ENCODE results near the gene RGS7BP.

The RGS7BP gene

DNA sequence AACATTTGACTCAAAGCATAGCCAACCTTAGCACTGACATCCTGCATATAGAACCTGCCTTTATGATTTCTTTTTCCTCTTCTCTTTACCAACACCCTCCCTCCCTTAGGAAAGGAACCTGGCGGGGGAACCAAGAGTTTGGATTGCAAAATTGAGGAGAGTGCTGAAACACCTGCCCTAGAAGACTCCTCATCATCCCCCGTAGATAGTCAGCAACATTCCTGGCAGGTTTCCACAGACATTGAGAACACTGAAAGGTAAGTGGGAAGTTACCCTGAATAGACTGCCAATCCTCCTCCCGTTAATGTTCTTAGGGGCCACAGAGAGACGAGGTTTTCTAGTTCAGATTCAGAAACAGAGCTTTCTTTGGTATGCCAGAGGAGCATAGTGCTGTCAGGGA is 88.8 kb downstream of the RGS7BP start:
- TF ChIP-seq, protein P1, sequence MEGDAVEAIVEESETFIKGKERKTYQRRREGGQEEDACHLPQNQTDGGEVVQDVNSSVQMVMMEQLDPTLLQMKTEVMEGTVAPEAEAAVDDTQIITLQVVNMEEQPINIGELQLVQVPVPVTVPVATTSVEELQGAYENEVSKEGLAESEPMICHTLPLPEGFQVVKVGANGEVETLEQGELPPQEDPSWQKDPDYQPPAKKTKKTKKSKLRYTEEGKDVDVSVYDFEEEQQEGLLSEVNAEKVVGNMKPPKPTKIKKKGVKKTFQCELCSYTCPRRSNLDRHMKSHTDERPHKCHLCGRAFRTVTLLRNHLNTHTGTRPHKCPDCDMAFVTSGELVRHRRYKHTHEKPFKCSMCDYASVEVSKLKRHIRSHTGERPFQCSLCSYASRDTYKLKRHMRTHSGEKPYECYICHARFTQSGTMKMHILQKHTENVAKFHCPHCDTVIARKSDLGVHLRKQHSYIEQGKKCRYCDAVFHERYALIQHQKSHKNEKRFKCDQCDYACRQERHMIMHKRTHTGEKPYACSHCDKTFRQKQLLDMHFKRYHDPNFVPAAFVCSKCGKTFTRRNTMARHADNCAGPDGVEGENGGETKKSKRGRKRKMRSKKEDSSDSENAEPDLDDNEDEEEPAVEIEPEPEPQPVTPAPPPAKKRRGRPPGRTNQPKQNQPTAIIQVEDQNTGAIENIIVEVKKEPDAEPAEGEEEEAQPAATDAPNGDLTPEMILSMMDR (IDR thresholded peaks at IDR 0.05; ENCODE audit: low read depth, low read length) = no peak
- TF ChIP-seq EZH2phosphoT487 (IDR thresholded peaks at IDR 0.05; ENCODE audit: low read depth) = no peak
- Histone ChIP-seq H3K4me2 (ENCODE audit: low read length) (no peak overlapping the region), H3K79me2 (ENCODE audit: low read length) (no peaks in the 10 kb centered on the region), H3K9me3 (ENCODE audit: insufficient read depth, low read length) (no peaks in the 10 kb centered on the region), H3K36me3 (replicated peaks; ENCODE audit: low read depth, low read length) (no peaks in the 10 kb centered on the region), H3K27me3 (ENCODE audit: low read depth, low read length) (no peaks in the 10 kb centered on the region), H3K27ac (ENCODE audit: low read length) (no peak overlapping the region), H2AFZ (ENCODE audit: low read depth, low read length) (no peak overlapping the region), H4K20me1 (ENCODE audit: insufficient read depth, low read length) (no peaks in the 10 kb centered on the region), H3K4me1 (ENCODE audit: low read length) (no peaks in the 10 kb centered on the region), H3K4me3 (ENCODE audit: low read length) (no peak overlapping the region), H3K9ac (ENCODE audit: low read length) (no peak overlapping the region)

- H2AFZ ChIP-seq (ENCODE audit: low read depth, low read length) = no peak overlapping the region
- H4K20me1 ChIP-seq (ENCODE audit: insufficient read depth, low read length) = no peaks in the 10 kb centered on the region
- H3K27ac ChIP-seq (ENCODE audit: low read length) = no peak overlapping the region
- no peak overlapping the region for H3K9ac ChIP-seq (ENCODE audit: low read length)
- H3K4me2 ChIP-seq (ENCODE audit: low read length) = no peak overlapping the region
- H3K4me1 ChIP-seq (ENCODE audit: low read length) = no peaks in the 10 kb centered on the region
- H3K9me3 ChIP-seq (ENCODE audit: insufficient read depth, low read length) = no peaks in the 10 kb centered on the region
- H3K4me3 ChIP-seq (ENCODE audit: low read length) = no peak overlapping the region
- H3K27me3 ChIP-seq (ENCODE audit: low read depth, low read length) = no peaks in the 10 kb centered on the region
- H3K36me3 ChIP-seq (replicated peaks; ENCODE audit: low read depth, low read length) = no peaks in the 10 kb centered on the region
- H3K79me2 ChIP-seq (ENCODE audit: low read length) = no peaks in the 10 kb centered on the region
- TF ChIP-seq EZH2phosphoT487 (IDR thresholded peaks at IDR 0.05; ENCODE audit: low read depth) = no peak
- TF ChIP-seq, protein P1 (IDR thresholded peaks at IDR 0.05; ENCODE audit: low read depth, low read length) = peak; percentile 29; the same call in 1 of the 2 replicates
These were observed 89.4 kb downstream of the RGS7BP start for GRCh38 chr5:64595031-64595855.

GRCh38 chr5:64599226-64599625 is 93.4 kb downstream of the RGS7BP start:
- Histone ChIP-seq H3K36me3 (replicated peaks; ENCODE audit: low read depth, low read length) (no peaks in the 10 kb centered on the region), H3K4me1 (ENCODE audit: low read length) (no peaks in the 10 kb centered on the region), H3K27me3 (ENCODE audit: low read depth, low read length) (no peaks in the 10 kb centered on the region), H3K9me3 (ENCODE audit: insufficient read depth, low read length) (no peaks in the 10 kb centered on the region), H3K79me2 (ENCODE audit: low read length) (no peaks in the 10 kb centered on the region), H3K4me3 (ENCODE audit: low read length) (no peak overlapping the region), H3K27ac (ENCODE audit: low read length) (no peak overlapping the region), H3K4me2 (ENCODE audit: low read length) (no peak overlapping the region), H3K9ac (ENCODE audit: low read length) (no peak overlapping the region), H2AFZ (ENCODE audit: low read depth, low read length) (no peak overlapping the region), H4K20me1 (ENCODE audit: insufficient read depth, low read length) (no peaks in the 10 kb centered on the region)
- no peak for TF ChIP-seq EZH2phosphoT487 (IDR thresholded peaks at IDR 0.05; ENCODE audit: low read depth)
- TF ChIP-seq, protein P1 (IDR thresholded peaks at IDR 0.05; ENCODE audit: low read depth, low read length) = no peak

GRCh38 chr5:64603676-64604075 is 97.9 kb downstream of the RGS7BP start:
- H3K27ac ChIP-seq (ENCODE audit: low read length) = no peak overlapping the region
- H3K9me3 ChIP-seq (ENCODE audit: insufficient read depth, low read length) = no peaks in the 10 kb centered on the region
- TF ChIP-seq, protein P1 (IDR thresholded peaks at IDR 0.05; ENCODE audit: low read depth, low read length) = no peak
- no peak for TF ChIP-seq EZH2phosphoT487 (IDR thresholded peaks at IDR 0.05; ENCODE audit: low read depth)
- no peak overlapping the region for H3K9ac ChIP-seq (ENCODE audit: low read length)
- H4K20me1 ChIP-seq (ENCODE audit: insufficient read depth, low read length) = no peaks in the 10 kb centered on the region
- H3K79me2 ChIP-seq (ENCODE audit: low read length) = no peaks in the 10 kb centered on the region
- no peak overlapping the region for H2AFZ ChIP-seq (ENCODE audit: low read depth, low read length)
- H3K4me3 ChIP-seq (ENCODE audit: low read length) = no peak overlapping the region
- no peaks in the 10 kb centered on the region for H3K36me3 ChIP-seq (replicated peaks; ENCODE audit: low read depth, low read length)
- H3K27me3 ChIP-seq (ENCODE audit: low read depth, low read length) = no peaks in the 10 kb centered on the region
- no peak overlapping the region for H3K4me2 ChIP-seq (ENCODE audit: low read length)
- H3K4me1 ChIP-seq (ENCODE audit: low read length) = no peaks in the 10 kb centered on the region

Data from OCI-LY3 (cell line).